Measurements from ENCODE around the gene NPFF.

The NPFF gene

GRCh38 chr12:53472056-53472582 lies 35.2 kb downstream of the NPFF start:
- no peak for DNase-seq

GRCh38 chr12:53468282-53468681 lies 39.0 kb downstream of the NPFF start:
- no peak for DNase-seq

GRCh38 chr12:53467880-53468279 lies 39.4 kb downstream of the NPFF start:
- DNase-seq, result no peak

DNA sequence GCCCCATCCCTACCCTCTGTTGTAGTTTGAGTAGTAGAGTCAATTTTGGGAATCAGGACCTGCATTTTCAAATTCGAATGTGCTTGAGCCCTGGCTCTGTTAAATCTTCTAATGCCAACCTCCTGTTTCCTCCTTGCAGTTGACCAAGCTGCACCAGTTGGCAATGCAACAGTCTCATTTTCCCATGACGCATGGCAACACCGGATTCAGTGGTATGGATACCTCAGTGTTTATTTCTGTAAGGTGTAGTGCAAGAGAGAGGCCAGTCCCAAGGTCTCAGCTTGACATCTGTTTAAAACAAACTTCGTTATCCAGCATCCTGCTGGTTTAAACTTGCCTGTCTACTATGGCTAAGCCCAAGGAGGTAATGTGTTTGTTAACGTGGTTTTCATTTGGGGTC lies 40.2 kb downstream of the NPFF start:
- no peak for DNase-seq

- DNase-seq, result no peak
Observed at GRCh38 chr12:53466640-53467039, 40.6 kb downstream of the NPFF start.

DNA sequence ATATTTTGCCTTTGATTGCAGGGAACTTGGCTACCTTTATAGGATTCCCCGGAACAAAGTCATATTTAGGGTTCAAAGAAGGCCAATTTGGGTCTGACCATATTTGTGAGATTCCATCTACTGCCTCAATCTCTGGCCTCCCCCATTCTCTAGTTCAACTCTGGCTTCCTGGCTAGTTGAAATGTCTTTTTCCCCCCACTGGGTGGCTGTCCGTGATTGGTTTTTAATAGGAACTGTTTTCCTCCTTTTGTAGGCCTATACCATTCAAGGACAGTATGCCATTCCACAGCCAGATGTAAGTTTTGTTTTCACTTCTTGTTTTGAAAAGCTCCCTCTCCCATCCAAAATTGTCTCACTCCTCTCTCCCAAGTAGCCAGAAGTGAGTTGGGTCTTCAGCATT lies 41.6 kb downstream of the NPFF start:
- no peak for DNase-seq

DNA sequence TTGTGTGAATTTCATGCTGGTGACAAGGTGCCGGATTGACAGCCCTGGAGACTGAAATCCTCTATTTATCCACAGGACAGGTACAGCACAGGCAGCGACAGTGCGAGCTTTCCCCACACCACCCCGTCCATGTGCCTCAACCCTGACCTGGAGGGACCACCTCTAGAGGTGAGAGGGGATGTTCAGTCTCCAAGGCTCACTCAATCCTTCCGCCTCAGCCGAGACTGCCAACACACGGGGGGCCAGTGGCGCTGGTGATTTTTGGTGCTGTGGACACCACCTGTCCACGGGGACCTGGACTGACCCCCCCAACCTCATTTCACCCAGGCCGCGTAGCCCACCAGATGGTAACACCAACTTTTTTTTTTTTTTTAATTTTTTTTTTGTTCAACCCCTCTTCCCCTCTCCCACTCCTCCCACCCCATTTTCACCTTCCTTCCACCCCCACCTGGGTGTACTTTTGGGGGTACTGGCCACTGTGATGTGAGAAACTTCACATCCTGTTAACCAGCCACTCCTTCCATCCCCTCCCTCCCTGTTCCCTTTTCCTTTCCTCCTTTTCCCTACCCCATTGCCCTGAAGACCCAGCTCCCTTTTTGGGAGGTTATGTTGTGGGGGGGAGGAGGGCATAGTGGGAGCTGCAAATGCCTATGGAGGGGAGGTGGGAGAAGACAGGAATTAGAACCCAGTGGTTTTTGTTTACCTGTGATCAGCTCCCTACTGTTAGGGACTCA lies 42.4 kb downstream of the NPFF start:
- DNase-seq, result no peak

GRCh38 chr12:53463802-53464560 lies 43.3 kb downstream of the NPFF start:
- no peak for DNase-seq

DNA sequence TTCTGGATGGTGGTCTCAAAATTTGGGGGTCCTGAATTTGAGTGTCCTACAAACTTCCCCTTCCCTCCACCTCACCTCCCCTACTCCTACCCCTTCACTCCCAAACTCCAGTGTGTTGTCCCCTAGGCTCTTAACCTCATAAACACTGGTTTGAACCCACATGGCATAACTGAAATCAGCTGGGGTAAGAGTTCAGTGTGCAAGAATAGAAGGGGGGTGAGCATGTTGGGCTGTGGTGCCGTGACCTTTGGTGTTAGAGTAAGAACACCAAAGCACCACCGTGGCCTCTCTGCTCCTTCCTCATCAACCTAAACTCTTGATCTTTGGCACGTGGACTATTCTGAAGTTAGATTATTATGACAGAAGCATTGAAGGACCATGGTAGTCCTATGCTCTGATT lies 44.3 kb downstream of the NPFF start:
- DNase-seq, result no peak

- DNase-seq, result no peak
Observed at GRCh38 chr12:53461591-53461990, 45.7 kb downstream of the NPFF start.

- DNase-seq, result no peak
Observed at GRCh38 chr12:53461059-53461458, 46.2 kb downstream of the NPFF start.

GRCh38 chr12:53459097-53459496 lies 48.2 kb downstream of the NPFF start:
- no peak for DNase-seq

Data from activated CD4-positive, CD25-positive, alpha-beta regulatory T cell (primary cell).